ENCODE measurements around the gene ARSH. TPM values are rescaled to one million over a fixed set of nuclear protein-coding genes. Genes with fewer than 3 reads are reported as not detected.

The ARSH gene
- total and polyA plus RNA-seq, 2 of the 8 experiments (the other 6 are each of a cell fraction or from before 2014, with no cell fraction given), result not detected

DNA sequence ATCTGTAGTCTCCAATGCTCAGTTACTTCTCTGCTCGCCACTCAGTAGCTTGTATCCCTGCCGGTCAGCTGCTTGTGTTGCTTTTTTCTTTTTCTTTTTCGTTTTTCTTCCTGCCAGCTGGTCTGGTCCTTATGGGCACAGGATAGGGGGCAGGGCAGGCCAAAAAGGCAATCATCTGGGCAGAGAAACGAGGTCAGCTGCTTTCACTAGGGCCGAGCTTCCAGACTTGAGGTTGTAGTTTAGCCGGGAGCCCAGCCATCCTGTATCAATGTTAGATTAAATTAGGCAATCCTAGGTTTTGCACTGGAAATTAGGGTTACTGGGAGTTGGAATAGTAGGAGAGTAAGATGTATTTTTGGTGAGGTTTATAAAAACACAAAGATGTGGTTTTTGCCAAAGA, 38.3 kb downstream of the ARSH start (continued):
- TF ChIP-seq EZH2 (IDR thresholded peaks at IDR 0.05; ENCODE audit: low read depth, low read length, severe bottlenecking), result no peak
- TF ChIP-seq CEBPB (IDR thresholded peaks at IDR 0.05; ENCODE audit: low read depth, low read length), result no peak
- TF ChIP-seq RAD21 (IDR thresholded peaks at IDR 0.05 in 1 of 2, conservative IDR thresholded peaks at IDR 0.05 in 1 of 2; ENCODE audit: low read depth in 2 of 2, low read length in 2 of 2), result no peak
- TF ChIP-seq SP2 (IDR thresholded peaks at IDR 0.05; ENCODE audit: low read length), result no peak

Measured in H1 (cell line).